Measurements from ENCODE around the gene ALKBH1.

DNA sequence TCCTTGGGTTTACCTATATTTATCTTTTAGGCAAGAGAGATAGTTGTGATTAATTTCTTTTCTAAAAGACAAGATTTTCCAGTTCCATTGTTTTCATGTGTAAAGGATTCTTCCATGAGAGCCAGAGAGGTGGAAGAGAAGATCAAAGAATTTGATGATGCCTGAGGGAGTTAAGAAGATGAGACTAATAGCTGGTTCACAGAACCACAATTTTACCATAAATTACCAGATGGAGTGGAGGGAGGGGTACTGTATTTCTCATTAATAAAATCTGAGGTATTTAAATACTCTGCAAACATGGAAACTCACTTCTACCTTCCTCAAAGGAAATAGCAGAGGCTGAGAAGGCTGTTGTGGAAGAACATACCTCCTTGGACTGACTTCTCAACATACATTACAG, 34.6 kb downstream of the ALKBH1 start:
- TF ChIP-seq, protein P1, sequence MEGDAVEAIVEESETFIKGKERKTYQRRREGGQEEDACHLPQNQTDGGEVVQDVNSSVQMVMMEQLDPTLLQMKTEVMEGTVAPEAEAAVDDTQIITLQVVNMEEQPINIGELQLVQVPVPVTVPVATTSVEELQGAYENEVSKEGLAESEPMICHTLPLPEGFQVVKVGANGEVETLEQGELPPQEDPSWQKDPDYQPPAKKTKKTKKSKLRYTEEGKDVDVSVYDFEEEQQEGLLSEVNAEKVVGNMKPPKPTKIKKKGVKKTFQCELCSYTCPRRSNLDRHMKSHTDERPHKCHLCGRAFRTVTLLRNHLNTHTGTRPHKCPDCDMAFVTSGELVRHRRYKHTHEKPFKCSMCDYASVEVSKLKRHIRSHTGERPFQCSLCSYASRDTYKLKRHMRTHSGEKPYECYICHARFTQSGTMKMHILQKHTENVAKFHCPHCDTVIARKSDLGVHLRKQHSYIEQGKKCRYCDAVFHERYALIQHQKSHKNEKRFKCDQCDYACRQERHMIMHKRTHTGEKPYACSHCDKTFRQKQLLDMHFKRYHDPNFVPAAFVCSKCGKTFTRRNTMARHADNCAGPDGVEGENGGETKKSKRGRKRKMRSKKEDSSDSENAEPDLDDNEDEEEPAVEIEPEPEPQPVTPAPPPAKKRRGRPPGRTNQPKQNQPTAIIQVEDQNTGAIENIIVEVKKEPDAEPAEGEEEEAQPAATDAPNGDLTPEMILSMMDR (IDR thresholded peaks at IDR 0.05; ENCODE audit: extremely low read depth in 1 of 2, insufficient read depth in 1 of 2, low read depth in 1 of 2, low read length in 2 of 2) = no peak
- TF ChIP-seq EZH2 (IDR thresholded peaks at IDR 0.05; ENCODE audit: borderline replicate concordance, low read depth, low read length, severe bottlenecking) (no peak), POLR2A (IDR thresholded peaks at IDR 0.05; ENCODE audit: low read depth, low read length) (no peak)
- TF ChIP-seq, protein P2, sequence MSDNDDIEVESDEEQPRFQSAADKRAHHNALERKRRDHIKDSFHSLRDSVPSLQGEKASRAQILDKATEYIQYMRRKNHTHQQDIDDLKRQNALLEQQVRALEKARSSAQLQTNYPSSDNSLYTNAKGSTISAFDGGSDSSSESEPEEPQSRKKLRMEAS (IDR thresholded peaks at IDR 0.05; ENCODE audit: insufficient read depth, insufficient read length) = no peak

Measured in endothelial cell of umbilical vein (primary cell).